Epithelial cell of proximal tubule (primary cell): Measurements from ENCODE around the gene LENEP. TPM values are rescaled to one million over a fixed set of nuclear protein-coding genes. Genes with fewer than 3 reads are reported as not detected.

ENCODE experiments used
- DNase-seq: peaks from one replicate; pipeline ENCODE4 v3.0.0-alpha.2; 2011; ENCODE audit warnings: low read depth
- H3K4me3 ChIP-seq: 2 replicates; pipeline ENCODE4 v1.5.1; 2011; ENCODE audit warnings: low read depth, mild to moderate bottlenecking, low read length
- CTCF ChIP-seq: conservative IDR thresholded peaks from 2 replicates; pipeline ENCODE4 v1.5.1; 2012; ENCODE audit warnings: low read depth, mild to moderate bottlenecking, low read length
- total RNA-seq: library from RNA; depleted of rRNA; stranded (reverse); fragments of >200 nt; gene quantifications from 2 replicates; pipeline ENCODE4 v1.2.3, GENCODE V29; 2015

Gene LENEP
- total RNA-seq, 1 donor from 2014 or later, result not detected

GRCh38 chr1:155013632-155014031 lies 20.2 kb downstream of the LENEP start:
- no peak overlapping the region for H3K4me3 ChIP-seq
- no peak for DNase-seq
- TF ChIP-seq CTCF, result no peak

- no peak for DNase-seq
- no peak for TF ChIP-seq CTCF
- no peak overlapping the region for H3K4me3 ChIP-seq
Observed at GRCh38 chr1:155014709-155015508, 21.5 kb downstream of the LENEP start.

GRCh38 chr1:155015527-155016230 lies 22.3 kb downstream of the LENEP start:
- no peak for DNase-seq
- no peak for TF ChIP-seq CTCF
- H3K4me3 ChIP-seq, result no peak overlapping the region

- no peak for TF ChIP-seq CTCF
- no peak overlapping the region for H3K4me3 ChIP-seq
- DNase-seq, result no peak
Observed at GRCh38 chr1:155016231-155016831, 22.9 kb downstream of the LENEP start.

GRCh38 chr1:155017041-155017945 lies 23.9 kb downstream of the LENEP start:
- peak; percentile 96 for TF ChIP-seq CTCF
- peak overlapping the region; percentile 13 for H3K4me3 ChIP-seq
- DNase-seq, result no peak

- no peak for DNase-seq
- TF ChIP-seq CTCF, result no peak
- H3K4me3 ChIP-seq, result peak overlapping the region; percentile 13
Observed at GRCh38 chr1:155017946-155018316, 24.5 kb downstream of the LENEP start.
